DOHH2 (cell line): ENCODE results near the gene ZIM2.

Experiments used
- EZH2phosphoT487 ChIP-seq: fragments of 200-600 bp; sonication (generic); IDR thresholded peaks from 2 replicates; pipeline ENCODE4 v1.6.1; 2017; ENCODE audit warnings: borderline replicate concordance, mild to moderate bottlenecking, antibody characterized with exemption, low read length, moderate library complexity, mixed read lengths
- TF ChIP-seq, protein P1 (sequence below): fragments of 200-600 bp; sonication (generic); IDR thresholded peaks from one replicate; pipeline ENCODE4 v1.5.1; 2014; ENCODE audit warnings: antibody characterized with exemption, mild to moderate bottlenecking, low read depth, low read length; ENCODE audit not compliant: poor library complexity, severe bottlenecking

DNA sequence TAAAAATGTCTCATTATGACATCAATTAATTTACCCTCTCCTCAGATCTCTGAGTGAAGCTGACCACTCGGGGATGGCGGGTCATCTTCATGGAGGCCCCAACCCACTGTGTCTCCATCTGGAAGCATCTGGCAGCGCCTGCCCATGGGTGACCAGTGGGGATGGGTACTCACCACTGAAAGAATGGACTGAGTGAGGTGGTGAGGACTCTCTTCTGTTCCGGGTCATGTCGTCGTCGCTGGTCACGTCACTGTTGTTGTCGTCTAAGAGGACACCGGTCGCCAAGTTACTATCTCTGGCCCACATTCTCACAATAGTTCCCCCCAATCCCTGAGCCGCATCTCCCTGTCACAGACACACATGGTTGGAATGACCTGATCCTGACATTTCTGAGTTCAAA is 17.1 kb downstream of the ZIM2 start:
- TF ChIP-seq, protein P1, sequence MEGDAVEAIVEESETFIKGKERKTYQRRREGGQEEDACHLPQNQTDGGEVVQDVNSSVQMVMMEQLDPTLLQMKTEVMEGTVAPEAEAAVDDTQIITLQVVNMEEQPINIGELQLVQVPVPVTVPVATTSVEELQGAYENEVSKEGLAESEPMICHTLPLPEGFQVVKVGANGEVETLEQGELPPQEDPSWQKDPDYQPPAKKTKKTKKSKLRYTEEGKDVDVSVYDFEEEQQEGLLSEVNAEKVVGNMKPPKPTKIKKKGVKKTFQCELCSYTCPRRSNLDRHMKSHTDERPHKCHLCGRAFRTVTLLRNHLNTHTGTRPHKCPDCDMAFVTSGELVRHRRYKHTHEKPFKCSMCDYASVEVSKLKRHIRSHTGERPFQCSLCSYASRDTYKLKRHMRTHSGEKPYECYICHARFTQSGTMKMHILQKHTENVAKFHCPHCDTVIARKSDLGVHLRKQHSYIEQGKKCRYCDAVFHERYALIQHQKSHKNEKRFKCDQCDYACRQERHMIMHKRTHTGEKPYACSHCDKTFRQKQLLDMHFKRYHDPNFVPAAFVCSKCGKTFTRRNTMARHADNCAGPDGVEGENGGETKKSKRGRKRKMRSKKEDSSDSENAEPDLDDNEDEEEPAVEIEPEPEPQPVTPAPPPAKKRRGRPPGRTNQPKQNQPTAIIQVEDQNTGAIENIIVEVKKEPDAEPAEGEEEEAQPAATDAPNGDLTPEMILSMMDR, result no peak
- TF ChIP-seq EZH2phosphoT487, result no peak
